ENCODE data around the gene SCNN1B.
"Not testable (repeated sequence)": the region's sequence is repeated elsewhere in the genome, so short reads cannot be mapped to it uniquely, and the experiment has no call there.

SCNN1B gene

DNA sequence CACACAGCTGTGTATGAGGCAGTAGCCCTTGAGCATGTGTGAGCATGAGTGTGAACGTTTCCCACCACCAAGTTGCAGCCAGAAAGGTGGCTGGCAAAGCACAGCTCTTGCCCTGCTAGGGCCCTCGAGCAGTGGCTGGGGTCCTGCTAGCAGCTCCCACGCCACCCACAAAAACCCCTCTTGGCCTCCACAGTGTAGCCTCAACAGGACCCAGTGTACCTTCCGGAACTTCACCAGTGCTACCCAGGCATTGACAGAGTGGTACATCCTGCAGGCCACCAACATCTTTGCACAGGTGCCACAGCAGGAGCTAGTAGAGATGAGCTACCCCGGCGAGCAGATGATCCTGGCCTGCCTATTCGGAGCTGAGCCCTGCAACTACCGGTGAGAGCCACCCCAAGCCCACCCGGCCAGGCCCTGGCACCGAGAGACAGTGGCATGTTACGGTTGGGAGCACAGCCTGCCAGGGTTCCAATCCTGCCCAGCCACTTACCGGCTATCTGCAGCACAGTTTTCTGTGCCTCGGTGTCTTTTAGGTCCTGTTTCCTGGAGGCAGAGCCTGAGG is 53.1 kb downstream of the SCNN1B start:
- no peak for DNase-seq (ENCODE audit: low spot score)

DNA sequence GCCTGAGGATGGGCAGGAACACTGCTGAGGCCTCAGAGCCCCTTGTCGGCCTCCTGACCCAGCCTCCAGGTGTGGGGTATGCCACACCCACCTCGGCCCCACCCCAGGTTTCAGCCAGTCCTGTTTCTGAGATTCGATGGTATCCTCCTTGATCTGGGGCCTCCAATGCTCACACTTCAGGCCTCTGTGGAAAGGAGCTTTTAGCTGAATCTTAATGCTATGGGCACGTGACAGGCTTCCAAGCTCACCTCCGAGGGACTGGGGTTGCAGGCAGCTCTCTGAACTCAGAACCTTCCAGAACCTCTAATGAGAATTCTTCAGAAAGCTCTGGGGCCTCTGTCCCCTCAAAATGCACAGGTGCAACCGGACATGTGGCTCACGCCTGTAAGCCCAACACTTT is 54.8 kb downstream of the SCNN1B start:
- no peak for DNase-seq (ENCODE audit: low spot score)

DNA sequence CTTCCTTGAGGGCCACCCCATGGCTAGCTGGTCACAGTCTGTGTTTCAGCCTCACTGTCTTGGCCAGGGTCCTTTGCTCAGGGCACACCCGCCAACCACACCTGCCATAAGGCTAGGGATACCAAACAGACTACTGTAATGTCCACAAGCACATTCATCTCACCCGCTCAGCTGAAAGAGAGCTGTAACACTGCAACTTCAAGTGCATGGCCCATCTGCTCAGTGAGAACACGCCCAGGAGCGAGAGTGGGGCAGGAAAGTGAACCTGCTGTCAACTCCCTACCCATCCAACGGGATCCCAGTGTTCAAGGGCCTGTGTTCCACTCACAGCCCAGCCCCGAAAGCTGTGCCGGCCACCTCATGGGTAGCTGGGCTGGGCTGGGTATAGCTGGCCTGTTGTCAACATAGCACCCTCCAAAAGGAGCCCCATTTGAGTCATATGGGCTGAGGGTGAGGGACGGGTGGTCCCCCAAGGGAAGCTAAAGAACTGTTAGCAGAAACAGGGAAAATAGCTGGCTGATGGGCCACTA is 55.7 kb downstream of the SCNN1B start:
- no peak for DNase-seq (ENCODE audit: low spot score)

DNA sequence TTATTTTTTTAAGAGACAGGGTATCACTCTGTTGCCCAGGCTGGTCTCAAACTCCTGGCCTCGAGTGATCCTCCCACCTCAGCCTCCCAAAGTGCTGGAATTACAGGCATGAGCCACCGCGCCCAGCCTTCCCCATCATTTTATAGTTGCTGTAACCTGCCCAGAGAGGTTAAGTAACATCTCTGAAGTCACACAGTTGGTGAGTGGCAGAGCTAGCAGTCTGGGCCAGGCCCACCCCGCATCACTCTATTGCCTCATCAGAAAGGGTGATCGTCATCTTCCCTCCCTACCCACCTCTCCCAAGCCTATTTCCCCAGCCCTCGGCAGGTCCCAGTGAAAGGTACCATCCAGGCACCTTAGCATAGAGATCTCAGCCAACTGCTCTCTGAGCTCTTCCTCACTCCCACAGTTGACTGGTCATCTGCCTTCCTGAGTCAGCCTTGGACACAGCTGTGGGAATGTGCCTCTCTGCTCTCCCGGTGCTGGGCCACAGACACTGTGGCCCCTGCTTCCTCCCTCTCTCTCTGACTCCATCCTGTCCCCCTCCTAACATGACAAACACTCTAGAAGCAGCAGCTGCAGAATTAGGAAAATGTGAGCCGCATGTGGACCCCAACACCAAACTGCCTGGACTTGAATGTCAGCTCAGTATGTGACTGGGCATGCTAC is 57.1 kb downstream of the SCNN1B start:
- DNase-seq (ENCODE audit: low spot score), result no peak

DNA sequence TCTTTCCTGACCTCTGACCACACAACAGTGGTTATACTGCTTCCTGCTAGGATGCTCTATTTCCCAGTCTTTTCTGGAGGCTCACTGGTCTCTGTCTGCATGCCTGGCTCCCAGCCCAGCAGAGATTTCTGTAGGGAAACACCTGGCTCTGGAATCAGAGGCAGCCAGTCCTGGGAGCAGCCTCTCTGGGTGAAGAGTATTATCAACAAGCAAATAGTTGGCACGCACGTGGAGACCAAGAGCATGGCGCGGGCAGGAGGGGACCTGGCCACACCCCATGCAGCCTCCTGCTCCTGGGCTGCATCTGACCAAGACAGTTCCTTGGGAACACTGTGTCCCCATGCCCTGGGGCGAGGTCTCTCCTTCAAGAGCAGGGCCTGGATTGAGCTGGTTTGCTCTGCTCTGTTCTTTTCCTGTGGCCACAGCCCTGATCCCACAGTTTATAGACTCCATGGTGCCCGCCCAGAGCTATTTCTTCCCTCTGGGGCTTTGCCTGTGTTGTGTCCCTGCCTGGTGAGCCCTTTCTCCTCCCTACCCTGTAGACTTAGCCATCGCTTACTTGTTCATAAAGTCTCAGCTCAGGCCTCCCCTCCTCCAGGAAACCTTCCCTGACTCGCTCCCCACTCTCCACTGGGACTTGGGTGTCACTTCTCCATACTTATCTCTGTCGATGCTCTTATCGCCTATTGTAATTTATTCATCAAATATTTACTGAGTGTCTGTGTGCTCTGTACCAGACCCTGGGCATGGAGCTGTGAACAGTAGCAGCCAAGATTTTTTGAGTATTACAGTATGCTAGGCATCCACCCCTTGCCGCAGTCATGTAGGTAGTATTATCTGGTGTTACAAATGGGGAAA is 60.6 kb downstream of the SCNN1B start:
- no peak for DNase-seq (ENCODE audit: low spot score)

DNA sequence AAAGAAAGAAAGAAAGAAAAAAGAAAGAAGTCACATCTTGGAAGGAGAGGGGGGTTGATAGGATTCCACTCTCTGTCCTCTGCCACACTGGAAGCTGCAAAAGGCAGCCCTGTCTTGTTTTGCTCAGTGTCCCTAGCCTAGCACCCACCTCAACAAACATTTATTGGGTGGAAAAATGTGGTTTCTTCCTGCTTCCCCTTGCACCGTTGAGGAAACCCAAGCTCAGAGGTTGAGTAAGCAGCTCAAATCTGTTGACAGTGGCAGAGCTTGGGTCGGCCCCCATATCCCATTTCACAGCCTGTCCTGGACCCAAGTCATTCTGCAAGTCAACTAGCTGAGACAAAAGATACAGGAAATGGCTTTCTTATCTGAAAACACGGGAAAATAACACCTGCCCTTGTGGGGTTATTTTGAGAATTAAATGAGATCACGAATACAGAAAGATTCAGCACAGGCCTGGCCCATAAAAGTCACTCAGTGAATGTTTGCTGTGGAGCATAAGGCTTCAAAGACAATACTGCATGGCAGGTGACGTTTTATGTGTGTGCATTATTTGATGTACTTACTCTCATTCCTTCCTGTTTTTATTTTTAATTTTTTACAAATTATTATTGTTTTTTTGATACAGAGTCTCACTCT is 63.6 kb downstream of the SCNN1B start:
- DNase-seq (ENCODE audit: low spot score), result peak; percentile 30

DNA sequence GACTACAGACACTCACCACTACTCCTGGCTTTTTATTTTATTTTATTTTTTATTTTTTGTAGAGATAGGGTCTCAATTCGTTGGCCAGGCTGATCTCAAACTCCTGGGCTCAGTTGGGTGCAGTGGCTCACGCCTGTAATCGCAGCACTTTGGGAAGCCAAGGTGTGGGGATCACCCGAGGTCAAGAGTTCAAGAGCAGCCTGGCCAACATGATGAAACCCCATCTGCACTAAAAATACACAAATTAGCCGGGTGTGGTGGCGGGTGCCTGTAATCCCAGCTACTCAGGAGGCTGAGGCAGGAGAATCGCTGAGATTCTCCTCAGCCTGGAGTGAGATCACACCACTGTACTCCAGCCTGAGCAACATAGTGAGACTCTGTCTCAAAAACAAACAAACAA is 64.2 kb downstream of the SCNN1B start:
- not testable (repeated sequence) for DNase-seq (ENCODE audit: low spot score)

DNA sequence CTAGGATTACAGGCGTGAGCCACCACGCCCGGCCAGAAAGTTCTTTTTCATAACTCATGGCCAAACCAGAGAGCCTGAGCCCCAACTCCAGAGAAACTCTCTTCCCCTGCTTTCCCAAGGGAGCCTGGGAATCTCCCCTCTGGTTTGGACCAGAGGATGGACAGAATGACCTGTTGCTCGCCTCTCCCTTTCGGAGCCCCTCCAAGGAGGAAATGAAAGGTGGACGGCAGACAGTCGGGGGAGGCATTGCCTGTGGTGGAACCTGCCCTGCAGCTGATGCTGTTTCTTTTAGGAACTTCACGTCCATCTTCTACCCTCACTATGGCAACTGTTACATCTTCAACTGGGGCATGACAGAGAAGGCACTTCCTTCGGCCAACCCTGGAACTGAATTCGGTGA is 65.5 kb downstream of the SCNN1B start:
- no peak for DNase-seq (ENCODE audit: low spot score)

DNA sequence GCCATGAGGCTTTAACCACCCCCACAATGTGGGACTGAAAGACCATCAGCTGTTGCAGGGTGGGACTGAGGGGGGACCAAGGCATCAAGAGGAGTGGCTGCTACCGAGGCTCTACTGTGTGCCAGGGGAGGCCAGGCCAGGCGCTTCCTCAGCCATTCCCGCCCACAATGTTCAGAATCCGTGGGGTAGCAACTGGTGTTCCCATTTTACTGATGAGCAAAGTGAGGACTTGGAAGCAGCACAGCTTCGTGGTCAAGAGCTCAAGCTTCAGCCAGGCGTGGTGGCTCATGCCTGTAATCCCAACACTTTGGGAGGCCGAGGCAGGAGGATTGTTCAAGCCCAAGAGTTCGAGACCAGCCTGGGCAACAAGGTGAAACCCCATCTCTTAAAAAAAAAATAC is 65.9 kb downstream of the SCNN1B start:
- no peak for DNase-seq (ENCODE audit: low spot score)

DNA sequence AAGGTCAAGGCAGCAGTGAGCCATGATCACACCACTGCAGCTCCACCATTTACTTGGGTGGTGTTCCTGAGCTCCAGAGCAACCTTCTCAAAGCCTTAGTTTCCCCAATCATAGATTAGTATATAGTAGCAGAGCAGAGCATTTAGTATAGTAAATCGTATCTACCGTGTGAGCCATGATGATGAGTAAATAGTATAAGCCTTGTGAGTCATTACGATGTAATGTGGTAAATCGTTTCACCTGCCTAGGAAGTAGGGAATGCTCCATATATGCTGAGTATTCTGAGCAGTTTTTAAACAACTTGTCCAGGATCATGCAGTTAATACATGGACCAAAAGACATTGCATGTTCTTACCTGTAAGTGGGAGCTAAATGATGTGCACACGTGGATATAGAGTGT is 66.4 kb downstream of the SCNN1B start:
- no peak for DNase-seq (ENCODE audit: low spot score)

DNA sequence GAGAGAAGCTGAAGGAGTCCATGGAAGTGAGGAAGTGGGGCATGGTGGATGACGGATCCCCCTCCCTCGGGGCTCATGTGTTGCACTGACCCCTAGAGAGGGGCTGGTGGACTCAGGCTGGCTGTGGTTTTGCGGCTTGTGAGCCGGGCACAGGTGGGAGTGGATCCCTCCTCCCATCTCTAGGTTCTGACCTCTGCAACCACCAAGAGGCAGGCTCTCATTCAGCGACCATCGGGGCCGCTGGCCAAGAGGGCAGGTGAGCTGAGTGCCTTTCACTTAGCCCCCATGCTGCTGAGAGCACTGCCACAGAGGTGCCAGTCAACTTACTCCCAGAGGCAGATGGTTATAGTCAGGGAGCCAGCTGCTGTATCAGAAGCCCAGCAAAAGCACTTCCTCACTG is 67.3 kb downstream of the SCNN1B start:
- DNase-seq (ENCODE audit: low spot score), result no peak

DNA sequence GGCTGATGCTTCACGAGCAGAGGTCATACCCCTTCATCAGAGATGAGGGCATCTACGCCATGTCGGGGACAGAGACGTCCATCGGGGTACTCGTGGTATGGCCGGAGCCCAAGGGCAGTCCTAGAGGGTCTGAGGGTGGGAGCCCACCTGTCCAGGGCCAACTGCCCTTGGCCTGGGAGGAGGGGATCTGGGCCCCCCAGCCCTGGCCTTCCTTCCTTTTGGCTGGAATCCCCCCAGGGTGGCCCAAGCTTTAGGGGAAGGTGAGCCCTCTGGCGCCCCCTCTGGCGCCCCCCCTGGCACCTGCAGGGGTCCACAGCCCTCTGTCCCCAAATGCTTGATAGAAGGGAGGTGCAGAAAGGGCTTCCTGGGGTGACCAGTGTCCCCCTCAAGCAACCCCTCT is 69.3 kb downstream of the SCNN1B start:
- no peak for DNase-seq (ENCODE audit: low spot score)

DNA sequence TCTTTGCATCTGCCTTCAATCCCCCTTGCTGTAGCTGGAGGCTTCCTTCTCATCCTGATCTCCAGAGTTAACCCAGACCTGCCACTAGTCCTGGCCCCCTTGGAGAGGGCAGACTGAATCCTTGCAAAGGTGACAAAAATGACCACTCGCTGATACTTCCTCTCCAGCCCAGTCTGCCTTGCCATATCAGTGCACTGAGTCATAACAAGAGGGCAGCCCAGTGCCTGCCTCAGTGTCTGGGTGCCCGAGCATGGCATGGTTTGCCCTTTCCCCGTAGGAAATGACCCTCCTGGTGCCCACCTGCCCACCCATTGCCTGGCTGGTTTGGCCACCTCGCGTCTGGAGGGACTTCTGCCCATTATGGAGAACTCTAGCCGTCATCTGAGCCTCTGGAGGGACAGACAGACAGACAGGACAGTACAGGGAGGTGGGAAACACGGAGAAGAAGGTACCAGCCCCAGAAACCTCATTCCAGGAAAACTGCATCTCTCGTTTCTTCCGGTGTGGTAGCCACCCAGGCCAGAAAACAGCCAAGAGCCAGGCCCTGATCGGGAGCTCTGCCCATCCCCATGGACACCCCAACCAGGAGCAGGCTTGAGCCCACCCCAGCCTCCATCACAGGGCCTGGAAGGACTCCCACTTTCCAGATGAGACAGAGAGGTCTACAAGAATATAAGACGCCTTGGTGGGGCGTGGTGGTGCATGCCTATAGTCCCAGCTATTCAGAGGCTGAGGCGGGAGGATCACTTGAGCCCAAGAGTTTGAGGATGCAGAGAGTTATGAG is 71.5 kb downstream of the SCNN1B start:
- no peak for DNase-seq (ENCODE audit: low spot score)

DNA sequence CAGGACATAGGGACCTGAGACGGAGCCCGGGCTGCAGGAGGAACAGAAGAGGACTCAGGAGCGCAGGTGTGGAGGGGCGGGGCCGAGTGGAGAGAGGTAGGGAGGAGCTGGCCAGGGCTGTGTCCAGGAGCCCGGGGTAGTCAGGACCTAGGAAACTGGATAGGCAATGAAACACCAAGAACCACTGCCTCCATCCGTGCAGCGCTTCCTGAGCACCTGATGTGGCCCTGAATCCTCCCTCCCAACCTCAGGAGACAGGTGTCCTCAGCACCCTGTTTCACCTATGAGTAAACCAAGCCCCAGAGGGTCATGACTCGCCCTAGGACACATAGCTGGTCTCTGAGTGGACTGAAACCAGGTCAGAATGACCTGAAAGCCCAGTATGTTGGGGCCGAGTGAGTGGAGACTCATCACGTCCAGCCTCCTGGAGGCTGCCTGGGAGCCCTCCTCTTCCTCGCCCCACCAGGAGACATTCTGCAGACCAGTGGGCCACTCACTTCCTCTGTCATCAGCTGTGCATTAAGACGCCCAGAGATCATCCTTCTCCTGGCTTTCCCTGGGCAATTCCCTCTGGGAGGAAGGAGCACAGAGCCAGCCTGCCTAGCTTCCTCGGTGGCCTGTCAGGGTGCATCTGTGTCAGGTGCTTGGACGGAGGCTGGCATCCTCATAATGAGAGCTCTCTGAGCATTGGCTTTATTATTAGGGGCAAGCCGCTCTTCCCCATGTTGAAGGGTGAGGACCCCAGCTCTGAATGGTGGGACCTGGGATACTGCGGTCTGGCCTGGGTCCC is 72.8 kb downstream of the SCNN1B start:
- DNase-seq (ENCODE audit: low spot score), result no peak

DNA sequence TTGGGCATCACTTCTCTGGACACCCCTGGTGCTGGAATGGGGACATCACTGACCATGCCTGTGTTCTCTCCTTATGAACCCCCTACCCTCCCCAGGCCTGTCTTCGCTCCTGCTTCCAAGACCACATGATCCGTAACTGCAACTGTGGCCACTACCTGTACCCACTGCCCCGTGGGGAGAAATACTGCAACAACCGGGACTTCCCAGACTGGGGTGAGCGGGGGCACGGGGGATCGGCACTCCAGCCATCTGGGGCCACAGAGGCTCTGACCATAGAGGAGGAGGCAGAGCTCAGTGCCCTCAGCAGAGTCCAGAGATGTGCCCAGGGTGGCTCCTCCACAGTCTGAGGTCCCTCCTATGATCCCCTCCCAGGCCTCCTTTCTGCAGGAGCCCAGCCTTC is 73.5 kb downstream of the SCNN1B start:
- DNase-seq (ENCODE audit: low spot score), result no peak

DNA sequence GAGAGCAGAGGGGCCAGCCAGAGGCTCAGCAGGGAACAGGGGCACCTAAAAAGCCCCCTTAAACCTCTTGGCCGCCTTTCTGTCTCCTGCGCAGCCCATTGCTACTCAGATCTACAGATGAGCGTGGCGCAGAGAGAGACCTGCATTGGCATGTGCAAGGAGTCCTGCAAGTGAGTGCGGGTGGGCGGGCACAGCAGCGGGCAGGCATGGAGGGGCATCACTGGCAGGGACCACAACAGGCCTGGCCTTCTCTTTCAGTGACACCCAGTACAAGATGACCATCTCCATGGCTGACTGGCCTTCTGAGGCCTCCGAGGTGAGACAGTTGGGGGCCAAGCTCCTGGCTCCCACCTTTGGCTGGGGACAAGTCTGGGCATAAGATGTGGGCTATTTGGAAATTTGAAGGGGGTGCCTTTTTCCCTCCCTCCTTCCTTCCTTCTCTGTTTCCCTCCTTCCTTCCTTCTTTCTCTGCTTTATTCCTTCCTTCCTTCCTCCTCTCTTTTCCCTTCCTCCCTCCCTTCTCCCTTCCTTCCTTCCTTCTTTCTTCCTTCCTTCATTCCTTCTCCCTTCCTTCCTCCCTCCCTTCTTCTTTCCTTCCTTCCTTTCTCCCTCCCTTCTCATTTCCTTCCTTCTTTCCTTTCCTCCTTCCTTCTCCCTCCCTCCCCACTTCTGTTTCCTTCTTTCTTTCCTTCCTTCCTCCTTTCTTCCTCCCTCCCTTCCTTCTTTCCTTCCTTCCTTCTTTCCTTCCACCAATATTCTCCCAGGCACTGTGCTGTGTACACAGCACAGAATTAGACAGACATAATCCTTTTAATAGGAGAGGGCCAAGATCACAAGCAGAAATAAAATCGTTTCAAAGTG is 75.2 kb downstream of the SCNN1B start:
- no peak for DNase-seq (ENCODE audit: low spot score)

DNA sequence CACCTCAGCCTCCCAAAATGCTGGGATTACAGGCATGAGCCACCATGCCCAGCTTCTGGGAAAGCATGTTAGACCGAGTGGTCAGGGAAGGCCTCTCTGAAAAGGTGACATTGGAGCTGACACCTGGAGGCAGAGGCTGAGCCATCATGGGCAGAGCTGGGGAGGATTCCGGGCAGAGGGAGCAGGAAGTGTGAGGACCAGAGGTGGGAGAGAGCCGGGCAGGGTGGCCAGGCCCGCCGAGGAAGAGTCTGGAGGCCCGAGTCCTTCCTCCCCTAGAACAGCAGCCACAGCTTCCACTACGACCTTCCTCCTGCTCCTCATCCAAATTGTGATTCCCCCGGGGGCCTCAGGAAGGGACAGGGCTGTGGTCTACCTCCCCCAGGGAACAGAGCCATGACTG is 76.2 kb downstream of the SCNN1B start:
- no peak for DNase-seq (ENCODE audit: low spot score)

DNA sequence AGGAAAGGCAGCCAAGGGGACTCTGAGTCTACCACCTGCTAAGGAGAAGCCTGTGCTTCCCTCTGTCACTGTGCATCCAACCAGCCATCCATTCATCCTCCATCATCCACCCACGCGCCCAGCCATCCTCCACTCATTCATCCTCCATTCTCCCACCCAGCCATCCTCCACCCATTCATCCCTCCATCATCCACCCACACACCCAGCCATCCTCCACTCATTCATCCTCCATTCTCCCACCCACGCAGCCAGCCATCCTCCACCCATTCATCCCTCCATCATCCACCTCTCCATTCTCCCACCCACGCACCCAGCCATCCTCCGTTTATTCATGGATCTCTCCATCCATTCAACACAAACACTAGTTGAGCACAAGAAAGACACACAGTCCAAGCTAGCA is 76.8 kb downstream of the SCNN1B start:
- no peak for DNase-seq (ENCODE audit: low spot score)

DNA sequence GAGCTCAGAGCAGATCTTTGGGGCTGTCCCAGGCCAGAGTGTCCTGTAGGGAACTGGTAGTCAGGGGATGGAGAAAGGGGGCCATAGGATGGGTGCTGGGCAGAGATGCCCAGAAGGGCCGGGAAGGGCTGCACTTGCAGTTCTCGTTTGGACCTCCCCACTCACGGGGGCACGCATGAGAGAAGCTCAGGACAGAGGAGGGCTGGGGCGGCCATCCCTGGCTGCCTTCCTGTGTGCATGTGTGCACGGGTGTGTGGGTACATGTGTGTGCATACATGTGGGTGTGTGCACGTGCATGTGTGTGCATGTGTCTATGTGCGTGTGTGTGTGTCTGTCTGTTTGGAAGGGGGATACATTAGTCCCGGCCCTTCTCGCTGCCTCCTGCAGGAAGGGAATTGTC is 77.6 kb downstream of the SCNN1B start:
- no peak for DNase-seq (ENCODE audit: low spot score)

DNA sequence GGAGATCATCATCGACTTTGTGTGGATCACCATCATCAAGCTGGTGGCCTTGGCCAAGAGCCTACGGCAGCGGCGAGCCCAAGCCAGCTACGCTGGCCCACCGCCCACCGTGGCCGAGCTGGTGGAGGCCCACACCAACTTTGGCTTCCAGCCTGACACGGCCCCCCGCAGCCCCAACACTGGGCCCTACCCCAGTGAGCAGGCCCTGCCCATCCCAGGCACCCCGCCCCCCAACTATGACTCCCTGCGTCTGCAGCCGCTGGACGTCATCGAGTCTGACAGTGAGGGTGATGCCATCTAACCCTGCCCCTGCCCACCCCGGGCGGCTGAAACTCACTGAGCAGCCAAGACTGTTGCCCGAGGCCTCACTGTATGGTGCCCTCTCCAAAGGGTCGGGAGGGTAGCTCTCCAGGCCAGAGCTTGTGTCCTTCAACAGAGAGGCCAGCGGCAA is 78.4 kb downstream of the SCNN1B start:
- no peak for DNase-seq (ENCODE audit: low spot score)

Data from activated CD4-positive, alpha-beta T cell treated with anti-CD3 and anti-CD28 coated beads, Interleukin-2, Interleukin-4, amounts not matched to agents 100 ng/mL and 50 ng/mL, durations not matched to agents 16 hours and 8 hours (primary cell).